K562 (cell line): ENCODE measurements around the gene MAN1A1. TPM values are rescaled to one million over a fixed set of nuclear protein-coding genes. Genes with fewer than 3 reads are reported as not detected.

Experiments used
- ATAC-seq: fragments of 200-7000 bp; cut with Tn5 transposase; 3 replicates; pipeline ENCODE4 v1.9.1; 2020; ENCODE audit warnings: moderate library complexity
- BruUV-seq: library from RNA; stranded (reverse); fragments of 400-500 nt; replicated peaks from 2 replicates; lab custom pipeline; 2021; lab: Mats Ljungman, UMichigan
- CTCF ChIA-PET: fragments of 300-600 bp; formaldehyde crosslinking; extraction: SDS; loops from one replicate; lab custom pipeline; 2021; ENCODE audit warnings: low intra/inter-chr PET ratio; lab: Yijun Ruan, JAX
- POLR2A ChIA-PET: fragments of 300-600, 350-650 bp; sonication (Branson Sonifier 250); formaldehyde crosslinking; extraction: SDS; loops from one replicate; lab custom pipeline; 2021; ENCODE audit warnings: antibody characterized with exemption, inconsistent platforms; lab: Yijun Ruan, JAX
- DNase-seq, 4 experiments: peaks; one replicate each; pipeline versions ENCODE4 v3.0.0 to v3.0.0-alpha.2; 2011 to 2018; ENCODE audit warnings: low spot score in 3 of 4, mixed read lengths in 3 of 4; ENCODE audit errors: extremely low read depth in 1 of 4
- FAIRE-seq: peaks from 2 replicates; lab custom pipeline; 2011; peaks lifted over from hg19 to GRCh38; lab: Jason Lieb, UNC
- H2AFZ ChIP-seq: 2 replicates; pipeline ENCODE4 v1.6.0; 2011; ENCODE audit warnings: low read depth, low read length, control low read depth, inconsistent platforms
- H3K27ac ChIP-seq: fragments of 200-600 bp; 3 replicates; pipeline ENCODE4 v1.8.0; 2011; ENCODE audit warnings: low read depth, mild to moderate bottlenecking, control low read depth, inconsistent platforms, low read length, moderate library complexity, mixed read lengths; ENCODE audit errors: extremely low read depth
- H3K27me3 ChIP-seq, 2 experiments: fragments of 300-600 bp in 1 of 2; 2 replicates in 1 of 2; 3 replicates in 1 of 2; pipeline versions ENCODE4 v1.6.0 to v1.8.0; 2011; ENCODE audit warnings: inconsistent platforms in 2 of 2, low read length in 2 of 2, mild to moderate bottlenecking in 1 of 2, mixed read lengths in 1 of 2, moderate library complexity in 1 of 2; ENCODE audit not compliant: control insufficient read depth in 2 of 2, insufficient read depth in 2 of 2
- H3K36me3 ChIP-seq: fragments of 300-600 bp; 3 replicates; pipeline ENCODE4 v1.8.0; 2011; ENCODE audit warnings: mild to moderate bottlenecking, low read length, inconsistent platforms; ENCODE audit not compliant: control insufficient read depth, insufficient read depth
- H3K4me1 ChIP-seq, 2 experiments: fragments of 200-600 bp in 1 of 2; replicated peaks in 1 of 2; 2 replicates in 1 of 2; 3 replicates in 1 of 2; pipeline versions ENCODE4 v1.5.1 to v1.8.0; 2011; ENCODE audit warnings: inconsistent platforms in 2 of 2, low read length in 2 of 2, mild to moderate bottlenecking in 1 of 2, mixed read lengths in 1 of 2, moderate library complexity in 1 of 2; ENCODE audit not compliant: control insufficient read depth in 2 of 2, insufficient read depth in 2 of 2
- H3K4me2 ChIP-seq: 2 replicates; pipeline ENCODE4 v1.6.1; 2011; ENCODE audit warnings: low read length, control low read depth, inconsistent platforms, mixed read lengths; ENCODE audit not compliant: insufficient read depth
- H3K4me3 ChIP-seq: fragments of 200-600 bp; sonication (generic), shearing (Covaris generic); 2 replicates; pipeline ENCODE4 v1.5.1; 2016; ENCODE audit warnings: control low read depth, inconsistent platforms
- H3K79me2 ChIP-seq: fragments of 200-600 bp; 3 replicates; pipeline ENCODE4 v1.8.0; 2011; ENCODE audit warnings: low read length, inconsistent platforms; ENCODE audit not compliant: control insufficient read depth, insufficient read depth
- H3K9ac ChIP-seq, 2 experiments: 2 replicates each; pipeline versions ENCODE4 v1.6.0 to v1.6.1; 2011; ENCODE audit warnings: low read depth in 2 of 2, low read length in 2 of 2, control low read depth in 1 of 2, inconsistent platforms in 1 of 2, mild to moderate bottlenecking in 1 of 2, mixed read lengths in 1 of 2; ENCODE audit not compliant: insufficient read depth in 1 of 2
- H3K9me1 ChIP-seq: one replicate; pipeline ENCODE4 v1.6.0; 2011; ENCODE audit warnings: inconsistent platforms, mild to moderate bottlenecking, low read length, moderate library complexity; ENCODE audit not compliant: control insufficient read depth, insufficient read depth
- H3K9me3 ChIP-seq: replicated peaks from 2 replicates; pipeline ENCODE4 v1.5.1; 2011; ENCODE audit warnings: low read depth, low read length, inconsistent platforms; ENCODE audit not compliant: control insufficient read depth, insufficient read depth
- H4K20me1 ChIP-seq: replicated peaks from 2 replicates; pipeline ENCODE4 v1.6.1; 2011; ENCODE audit warnings: low read length, inconsistent platforms, mixed read lengths; ENCODE audit not compliant: control insufficient read depth, insufficient read depth
- ARID1B ChIP-seq: fragments of 450-650 bp; IDR thresholded peaks from 2 replicates; pipeline ENCODE4 v1.6.1; 2016; ENCODE audit warnings: antibody characterized with exemption, mild to moderate bottlenecking, inconsistent platforms
- CBFA2T2 ChIP-seq: fragments of 450-650 bp; conservative IDR thresholded peaks from 2 replicates; pipeline ENCODE4 v1.6.1; 2017; ENCODE audit warnings: mild to moderate bottlenecking
- CBFA2T3 ChIP-seq: fragments of 450-650 bp; IDR thresholded peaks from 2 replicates; pipeline ENCODE4 v1.6.1; 2017
- CXXC5 ChIP-seq: fragments of 250-450 bp; sonication (Bioruptor Pico); IDR thresholded peaks from 2 replicates; pipeline ENCODE4 v1.8.0; 2022; ENCODE audit warnings: inconsistent platforms, mild to moderate bottlenecking, moderate library complexity
- PML ChIP-seq: IDR thresholded peaks from 2 replicates; pipeline ENCODE4 v1.6.1; 2012; ENCODE audit warnings: low read length, inconsistent platforms
- RFX1 ChIP-seq: fragments of 450-650 bp; IDR thresholded peaks from 2 replicates; pipeline ENCODE4 v1.6.1; 2016; ENCODE audit warnings: mild to moderate bottlenecking, moderate library complexity
- SMAD3 ChIP-seq: fragments of 450-650 bp; formaldehyde crosslinking; conservative IDR thresholded peaks from 2 replicates; pipeline ENCODE4 v1.4.0; 2020; ENCODE audit warnings: mild to moderate bottlenecking
- SPI1 ChIP-seq: IDR thresholded peaks from 2 replicates; pipeline ENCODE4 v1.6.1; 2011; ENCODE audit warnings: low read depth, low read length, control low read depth, borderline replicate concordance
- TEAD4 ChIP-seq, 2 experiments: sonication (generic) in 1 of 2; formaldehyde crosslinking in 1 of 2; IDR thresholded peaks; 2 replicates each; pipeline versions ENCODE4 v1.6.1 to v1.8.0; 2012 to 2022; ENCODE audit warnings: borderline replicate concordance in 1 of 2, inconsistent platforms in 1 of 2, low read length in 1 of 2, mild to moderate bottlenecking in 1 of 2, missing genetic modification reagents in 1 of 2
- TOE1 ChIP-seq, 2 experiments: fragments of 450-650 bp in 1 of 2; sonication (generic) in 1 of 2; formaldehyde crosslinking in 1 of 2; IDR thresholded peaks; 2 replicates each; pipeline versions ENCODE4 v1.7.1 to v1.8.0; 2016 to 2022; ENCODE audit warnings: borderline replicate concordance in 2 of 2, mild to moderate bottlenecking in 2 of 2, antibody characterized with exemption in 1 of 2, inconsistent platforms in 1 of 2, low read depth in 1 of 2, missing genetic modification reagents in 1 of 2, moderate library complexity in 1 of 2
- ZNF12 ChIP-seq: sonication (generic); formaldehyde crosslinking; IDR thresholded peaks from 2 replicates; pipeline ENCODE4 v1.4.0; 2020; ENCODE audit warnings: mild to moderate bottlenecking, missing genetic modification reagents
- ZNF584 ChIP-seq: fragments of 200-800 bp; sonication (Bioruptor generic); IDR thresholded peaks from 2 replicates; pipeline ENCODE4 v1.6.1; 2016; ENCODE audit warnings: low read depth, mild to moderate bottlenecking, missing genetic modification characterization, missing compliant biosample characterization
- whole genome bisulfite sequencing: fragments of 100-300 bp; shearing (Covaris generic); methylation state at CpG from one replicate; pipeline ENCODE4 v1.1.6; 2016; ENCODE audit warnings: low coverage, mixed read lengths; ENCODE audit not compliant: insufficient coverage; ENCODE audit errors: missing lambda C conversion rate; 5-methylcytosine and 5-hydroxymethylcytosine counted together
- in situ Hi-C: fragments of 300-500 bp; cut with MboI; formaldehyde crosslinking; loops from 4 replicates; pipeline ENCODE4 v1.15.0; 2018; ENCODE audit warnings: inconsistent platforms, mixed read lengths
- intact Hi-C: fragments of 100-400 bp; cut with micrococcal nuclease; formaldehyde crosslinking; loops from 2 replicates; pipeline ENCODE4 v1.14.2; 2022
- polyA plus RNA-seq, 8 experiments: library from polyadenylated mRNA; depleted of rRNA in 4 of 8; stranded (reverse) in 5 of 8; unstranded in 3 of 8; fragments of >200 nt; fragmentation: Nextera tagmentation in 2 of 8; fragmentation: Illumina TruSeq in 1 of 8; extraction: Ambion mirVana in 2 of 8; extraction: Trizol in 1 of 8; gene quantifications; 2 replicates each; pipeline versions ENCODE4 v1.2.1 to v1.2.3, GENCODE V29; 2011 to 2014; ENCODE audit warnings: inconsistent platforms in 1 of 8, missing spikeins in 1 of 8
- total RNA-seq, 7 experiments: library from RNA; depleted of rRNA in 6 of 7; stranded (reverse); fragments of >200 nt in 6 of 7; fragmentation: Illumina TruSeq in 2 of 7; extraction: Trizol in 2 of 7; gene quantifications; 2 replicates each; pipeline versions ENCODE4 v1.2.1 to v1.2.3, GENCODE V29; 2011 to 2021; ENCODE audit warnings: low replicate concordance in 1 of 7
- TF ChIP-seq, protein P1 (sequence below): fragments of 250-450 bp; sonication (Bioruptor Pico); IDR thresholded peaks from 2 replicates; pipeline ENCODE4 v1.8.0; 2022; ENCODE audit warnings: moderate library complexity, mild to moderate bottlenecking, inconsistent platforms
- TF ChIP-seq, protein P2 (sequence below): sonication (generic); formaldehyde crosslinking; IDR thresholded peaks from 2 replicates; pipeline ENCODE4 v1.8.1; 2022; ENCODE audit warnings: missing genetic modification reagents

The MAN1A1 gene
- total and polyA plus RNA-seq, 9 of the 15 experiments (the other 6 are each of a cell fraction or from before 2014, with no cell fraction given) = 24.5 to 78.4 (median 59.7) TPM

DNA sequence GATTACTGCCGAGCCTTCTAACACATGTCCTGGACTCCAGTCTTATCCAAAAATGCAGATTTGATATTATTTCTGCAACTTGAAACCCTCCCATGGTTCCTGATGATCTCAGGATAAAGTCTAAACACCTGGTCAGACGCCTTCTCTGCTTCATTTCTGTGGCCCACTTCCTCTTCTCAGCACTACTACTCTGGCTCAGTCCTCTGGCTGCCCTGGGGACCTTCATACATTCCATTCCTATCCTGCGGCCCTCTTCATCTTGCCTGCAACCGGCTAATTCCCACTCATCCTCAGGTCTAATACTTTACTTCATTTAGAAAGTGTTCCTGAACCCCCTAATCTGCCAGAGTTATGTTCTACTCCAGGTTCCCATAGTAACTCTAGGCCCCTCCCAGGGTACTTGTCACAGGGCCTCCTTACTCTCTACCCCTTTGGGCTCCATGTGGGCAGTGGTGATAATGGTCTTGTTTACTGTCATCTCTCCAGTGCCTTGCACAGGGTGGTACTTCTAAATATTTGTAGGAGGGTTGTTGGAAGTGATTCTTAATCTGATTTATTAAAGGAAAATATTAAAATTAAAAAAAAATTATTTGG is 18.9 kb downstream of the MAN1A1 start:
- DNase-seq (peak in 1 of 4 experiments; percentile 39), ATAC-seq (peak; percentile 33; the same call in 2 of the 3 replicates), FAIRE-seq (no peak)
- Histone ChIP-seq H3K4me1 (peaks cover 8 to 49% of the 10 kb centered on the region in 2 experiments; a peak in 4 of 5 replicates), H2AFZ (no peak overlapping the region), H3K4me2 (peak overlapping the region; percentile 8; the same call in 1 of the 2 replicates), H3K27ac (no peak overlapping the region), H3K4me3 (no peak overlapping the region), H3K9me3 (no peaks in the 10 kb centered on the region), H3K9me1 (peaks cover 5% of the 10 kb centered on the region), H3K79me2 (peaks cover 98% of the 10 kb centered on the region), H3K9ac (no peak overlapping the region), H4K20me1 (peaks cover 32% of the 10 kb centered on the region), H3K27me3 (no peaks in the 10 kb centered on the region), H3K36me3 (peaks cover 88% of the 10 kb centered on the region)
- TF ChIP-seq ZNF12 (no peak), ARID1B (0 out of 2 replicates have a peak, but pooled peaks have one; percentile 23), CXXC5 (CRISPR knock-in tag) (peak; percentile 26; the same call in 1 of the 2 replicates), RFX1 (peak; percentile 71), SMAD3 (no peak), PML (0 out of 2 replicates have a peak, but pooled peaks have one; percentile 13), TOE1 (IDR thresholded peaks at IDR 0.05; ENCODE audit: borderline replicate concordance) (no peak), TOE1 (CRISPR knock-in tag; IDR thresholded peaks at IDR 0.05; ENCODE audit: borderline replicate concordance, low read depth) (no peak), ZNF584 (CRISPR knock-in tag) (no peak), TEAD4 (IDR thresholded peaks at IDR 0.05; ENCODE audit: low read length) (peak; percentile 29; the same call in 1 of the 2 replicates), TEAD4 (CRISPR knock-in tag; IDR thresholded peaks at IDR 0.05; ENCODE audit: borderline replicate concordance) (no peak), SPI1 (peak; percentile 95), CBFA2T2 (0 out of 2 replicates have a peak, but pooled peaks have one; percentile 1), CBFA2T3 (peak; percentile 29; the same call in 1 of the 2 replicates)
- TF ChIP-seq, protein P1, sequence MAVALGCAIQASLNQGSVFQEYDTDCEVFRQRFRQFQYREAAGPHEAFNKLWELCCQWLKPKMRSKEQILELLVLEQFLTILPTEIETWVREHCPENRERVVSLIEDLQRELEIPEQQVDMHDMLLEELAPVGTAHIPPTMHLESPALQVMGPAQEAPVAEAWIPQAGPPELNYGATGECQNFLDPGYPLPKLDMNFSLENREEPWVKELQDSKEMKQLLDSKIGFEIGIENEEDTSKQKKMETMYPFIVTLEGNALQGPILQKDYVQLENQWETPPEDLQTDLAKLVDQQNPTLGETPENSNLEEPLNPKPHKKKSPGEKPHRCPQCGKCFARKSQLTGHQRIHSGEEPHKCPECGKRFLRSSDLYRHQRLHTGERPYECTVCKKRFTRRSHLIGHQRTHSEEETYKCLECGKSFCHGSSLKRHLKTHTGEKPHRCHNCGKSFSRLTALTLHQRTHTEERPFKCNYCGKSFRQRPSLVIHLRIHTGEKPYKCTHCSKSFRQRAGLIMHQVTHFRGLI (CRISPR knock-in tag) = no peak
- TF ChIP-seq, protein P2, sequence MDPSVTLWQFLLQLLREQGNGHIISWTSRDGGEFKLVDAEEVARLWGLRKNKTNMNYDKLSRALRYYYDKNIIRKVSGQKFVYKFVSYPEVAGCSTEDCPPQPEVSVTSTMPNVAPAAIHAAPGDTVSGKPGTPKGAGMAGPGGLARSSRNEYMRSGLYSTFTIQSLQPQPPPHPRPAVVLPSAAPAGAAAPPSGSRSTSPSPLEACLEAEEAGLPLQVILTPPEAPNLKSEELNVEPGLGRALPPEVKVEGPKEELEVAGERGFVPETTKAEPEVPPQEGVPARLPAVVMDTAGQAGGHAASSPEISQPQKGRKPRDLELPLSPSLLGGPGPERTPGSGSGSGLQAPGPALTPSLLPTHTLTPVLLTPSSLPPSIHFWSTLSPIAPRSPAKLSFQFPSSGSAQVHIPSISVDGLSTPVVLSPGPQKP = no peak
- POLR2A ChIA-PET = no interaction called here
- CTCF ChIA-PET = no interaction called here
- intact Hi-C loops (no loop called here), in situ Hi-C loops (no loop called here)
- BruUV-seq = no TSS peak
- WGBS = 58% methylated on average over 4 of the region's 4 CpGs
